Cardiac fibroblast (primary cell): ENCODE results near the gene PGGT1B.

Source experiments
- DNase-seq, 2 donors: peaks; one replicate each; pipeline versions ENCODE4 v3.0.0 to v3.0.0-alpha.2; 2010; ENCODE audit warnings: low read depth in 2 of 2
- H3K4me3 ChIP-seq, 2 donors: replicated peaks in 1 of 2; 1 replicate in 1 of 2; 2 replicates in 1 of 2; pipeline ENCODE4 v1.5.1; 2011; ENCODE audit warnings: low read depth in 2 of 2, low read length in 2 of 2, mild to moderate bottlenecking in 2 of 2, moderate library complexity in 1 of 2
- TF ChIP-seq, protein P1 (sequence below): IDR thresholded peaks from one replicate; pipeline ENCODE4 v1.5.1; 2011; ENCODE audit warnings: low read depth, mild to moderate bottlenecking, low read length, inconsistent platforms

Gene PGGT1B

GRCh38 chr5:115262321-115263077 lies at the start of gene PGGT1B:
PGGT1B (minus strand) TSS chr5:115262877; CDS start chr5:115262851, 26 bp downstream.
- peak within 1 kb of the TSS; percentile 81 to 83 for H3K4me3 ChIP-seq
- TF ChIP-seq, protein P1, sequence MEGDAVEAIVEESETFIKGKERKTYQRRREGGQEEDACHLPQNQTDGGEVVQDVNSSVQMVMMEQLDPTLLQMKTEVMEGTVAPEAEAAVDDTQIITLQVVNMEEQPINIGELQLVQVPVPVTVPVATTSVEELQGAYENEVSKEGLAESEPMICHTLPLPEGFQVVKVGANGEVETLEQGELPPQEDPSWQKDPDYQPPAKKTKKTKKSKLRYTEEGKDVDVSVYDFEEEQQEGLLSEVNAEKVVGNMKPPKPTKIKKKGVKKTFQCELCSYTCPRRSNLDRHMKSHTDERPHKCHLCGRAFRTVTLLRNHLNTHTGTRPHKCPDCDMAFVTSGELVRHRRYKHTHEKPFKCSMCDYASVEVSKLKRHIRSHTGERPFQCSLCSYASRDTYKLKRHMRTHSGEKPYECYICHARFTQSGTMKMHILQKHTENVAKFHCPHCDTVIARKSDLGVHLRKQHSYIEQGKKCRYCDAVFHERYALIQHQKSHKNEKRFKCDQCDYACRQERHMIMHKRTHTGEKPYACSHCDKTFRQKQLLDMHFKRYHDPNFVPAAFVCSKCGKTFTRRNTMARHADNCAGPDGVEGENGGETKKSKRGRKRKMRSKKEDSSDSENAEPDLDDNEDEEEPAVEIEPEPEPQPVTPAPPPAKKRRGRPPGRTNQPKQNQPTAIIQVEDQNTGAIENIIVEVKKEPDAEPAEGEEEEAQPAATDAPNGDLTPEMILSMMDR: no peak
- DNase-seq: peak; percentile 70 to 73

DNA sequence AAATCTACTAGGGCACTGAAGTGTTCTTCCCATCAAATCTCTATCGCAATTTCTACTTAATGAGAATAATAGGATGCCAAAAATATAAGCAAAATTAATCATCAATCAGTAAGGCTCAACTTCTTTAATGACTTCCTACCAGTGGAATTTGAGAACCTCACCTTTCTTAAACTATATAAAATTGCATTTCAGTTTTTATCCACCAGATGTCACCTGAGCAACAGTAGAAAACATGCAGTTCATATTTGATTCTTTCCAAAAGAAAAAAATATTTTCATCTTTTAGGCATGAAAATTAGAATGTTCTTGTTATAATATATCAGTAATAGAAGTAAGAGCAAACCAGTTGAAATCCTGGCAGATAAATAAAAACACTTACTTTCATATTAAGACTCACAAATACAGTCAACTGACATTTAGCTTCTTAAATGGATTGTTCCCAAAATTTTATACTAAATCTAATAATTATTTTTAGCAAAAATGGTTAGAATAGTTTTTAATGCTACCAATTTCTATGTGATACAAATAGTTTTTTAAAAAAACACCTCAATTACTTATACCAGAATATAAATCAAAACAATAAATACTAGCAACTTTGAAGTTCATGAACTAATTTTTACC lies 47.2 kb upstream of the PGGT1B start:
- DNase-seq: peak; percentile 62 to 81
- TF ChIP-seq, protein P1: peak; percentile 44
- H3K4me3 ChIP-seq: no peak overlapping the region

- no peak overlapping the region for H3K4me3 ChIP-seq
- no peak for DNase-seq
- TF ChIP-seq, protein P1: no peak
These were observed 46.1 kb upstream of the PGGT1B start for GRCh38 chr5:115308815-115309214.

GRCh38 chr5:115306011-115306536 lies 43.4 kb upstream of the PGGT1B start:
- H3K4me3 ChIP-seq: no peak overlapping the region
- DNase-seq: no peak
- TF ChIP-seq, protein P1: no peak

DNA sequence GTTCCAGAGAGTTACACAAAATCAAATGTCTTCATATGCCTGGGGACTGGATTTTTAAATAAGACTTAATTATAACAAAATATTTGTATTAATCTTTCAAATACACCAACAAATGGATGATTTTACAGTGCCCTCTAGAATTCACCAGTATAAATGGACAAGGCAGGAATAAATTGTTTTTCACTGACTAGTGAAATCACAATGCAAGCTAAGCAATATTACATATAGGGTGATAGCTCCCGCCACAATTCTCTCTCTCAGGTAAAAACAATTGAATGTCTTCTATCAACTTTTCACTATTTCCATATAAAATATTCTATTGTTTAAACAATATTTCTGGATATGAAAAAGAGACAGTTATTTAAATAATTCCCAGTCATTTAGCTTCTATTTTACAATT lies 41.8 kb upstream of the PGGT1B start:
- TF ChIP-seq, protein P1: no peak
- DNase-seq: no peak
- H3K4me3 ChIP-seq: no peak overlapping the region

- TF ChIP-seq, protein P1: no peak
- H3K4me3 ChIP-seq: no peak overlapping the region
- DNase-seq: no peak
These were observed 36.1 kb upstream of the PGGT1B start for GRCh38 chr5:115298811-115299210.
